ENCODE data around the gene FCF1.

DNA sequence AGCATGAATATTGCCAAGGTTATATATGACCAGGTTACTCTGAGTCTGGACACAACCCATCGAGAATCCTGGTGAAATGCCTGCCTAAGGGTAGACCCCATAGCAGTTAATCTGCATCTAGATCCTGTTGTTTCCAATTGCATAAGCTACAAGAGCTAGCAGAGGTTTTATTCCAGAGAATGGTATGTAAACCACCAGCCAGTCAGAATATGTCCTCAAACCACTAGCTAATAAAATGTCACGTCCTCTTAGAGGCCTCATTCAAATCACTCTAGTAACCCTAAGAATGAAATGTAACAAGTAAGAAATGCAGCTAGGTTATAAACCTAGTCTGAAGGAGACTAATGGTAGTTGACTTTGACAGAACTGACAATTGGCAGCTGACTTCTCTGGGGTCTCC, 41.2 kb downstream of the FCF1 start:
- TF ChIP-seq, protein P1, sequence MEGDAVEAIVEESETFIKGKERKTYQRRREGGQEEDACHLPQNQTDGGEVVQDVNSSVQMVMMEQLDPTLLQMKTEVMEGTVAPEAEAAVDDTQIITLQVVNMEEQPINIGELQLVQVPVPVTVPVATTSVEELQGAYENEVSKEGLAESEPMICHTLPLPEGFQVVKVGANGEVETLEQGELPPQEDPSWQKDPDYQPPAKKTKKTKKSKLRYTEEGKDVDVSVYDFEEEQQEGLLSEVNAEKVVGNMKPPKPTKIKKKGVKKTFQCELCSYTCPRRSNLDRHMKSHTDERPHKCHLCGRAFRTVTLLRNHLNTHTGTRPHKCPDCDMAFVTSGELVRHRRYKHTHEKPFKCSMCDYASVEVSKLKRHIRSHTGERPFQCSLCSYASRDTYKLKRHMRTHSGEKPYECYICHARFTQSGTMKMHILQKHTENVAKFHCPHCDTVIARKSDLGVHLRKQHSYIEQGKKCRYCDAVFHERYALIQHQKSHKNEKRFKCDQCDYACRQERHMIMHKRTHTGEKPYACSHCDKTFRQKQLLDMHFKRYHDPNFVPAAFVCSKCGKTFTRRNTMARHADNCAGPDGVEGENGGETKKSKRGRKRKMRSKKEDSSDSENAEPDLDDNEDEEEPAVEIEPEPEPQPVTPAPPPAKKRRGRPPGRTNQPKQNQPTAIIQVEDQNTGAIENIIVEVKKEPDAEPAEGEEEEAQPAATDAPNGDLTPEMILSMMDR (IDR thresholded peaks at IDR 0.05; ENCODE audit: low read depth, low read length, poor library complexity, severe bottlenecking), result no peak
- TF ChIP-seq EZH2phosphoT487 (IDR thresholded peaks at IDR 0.05; ENCODE audit: borderline replicate concordance, low read length), result no peak

Measured in DOHH2 (cell line).